Vagina (tissue), 2 donors: ENCODE data around the gene NUDT8.

Source experiments
- CTCF ChIP-seq, 3 experiments: fragments of 450-650 bp in 2 of 3; fragments of 200-600 bp in 1 of 3; sonication (generic) in 1 of 3; IDR thresholded peaks; one replicate each; pipeline ENCODE4 v1.5.1; 2017 to 2019; ENCODE audit warnings: antibody characterized with exemption in 3 of 3, mild to moderate bottlenecking in 2 of 3, moderate library complexity in 2 of 3
- POLR2A ChIP-seq, 2 donors: fragments of 450-650 bp; IDR thresholded peaks; one replicate each; pipeline ENCODE4 v1.6.1; 2017; ENCODE audit warnings: antibody characterized with exemption in 2 of 2, mild to moderate bottlenecking in 2 of 2, moderate library complexity in 2 of 2
- POLR2AphosphoS5 ChIP-seq, 2 donors: sonication (generic); formaldehyde crosslinking; IDR thresholded peaks; one replicate each; pipeline ENCODE4 v1.9.0; 2017; ENCODE audit warnings: antibody characterized with exemption in 2 of 2, mild to moderate bottlenecking in 2 of 2, low read depth in 1 of 2; ENCODE audit not compliant: insufficient read depth in 1 of 2

- TF ChIP-seq CTCF (IDR thresholded peaks at IDR 0.05), result no peak
- no peak for TF ChIP-seq POLR2AphosphoS5 (IDR thresholded peaks at IDR 0.05; ENCODE audit: insufficient read depth in 1 of 2, low read depth in 1 of 2)
- TF ChIP-seq POLR2A (IDR thresholded peaks at IDR 0.05), result no peak
Measured at GRCh38 chr11:67632982-67633755, 3.4 kb upstream of the NUDT8 start.
